Loucy (cell line): ENCODE results near the gene AUP1.

ENCODE experiments used
- CTCF ChIP-seq: fragments of 200-600 bp; sonication (generic); conservative IDR thresholded peaks from 2 replicates; pipeline ENCODE4 v1.5.1; 2014; ENCODE audit warnings: mild to moderate bottlenecking, antibody characterized with exemption, low read length
- EZH2phosphoT487 ChIP-seq: fragments of 200-600 bp; IDR thresholded peaks from 2 replicates; pipeline ENCODE4 v1.6.1; 2018; ENCODE audit warnings: antibody characterized with exemption, mild to moderate bottlenecking, moderate library complexity, borderline replicate concordance

DNA sequence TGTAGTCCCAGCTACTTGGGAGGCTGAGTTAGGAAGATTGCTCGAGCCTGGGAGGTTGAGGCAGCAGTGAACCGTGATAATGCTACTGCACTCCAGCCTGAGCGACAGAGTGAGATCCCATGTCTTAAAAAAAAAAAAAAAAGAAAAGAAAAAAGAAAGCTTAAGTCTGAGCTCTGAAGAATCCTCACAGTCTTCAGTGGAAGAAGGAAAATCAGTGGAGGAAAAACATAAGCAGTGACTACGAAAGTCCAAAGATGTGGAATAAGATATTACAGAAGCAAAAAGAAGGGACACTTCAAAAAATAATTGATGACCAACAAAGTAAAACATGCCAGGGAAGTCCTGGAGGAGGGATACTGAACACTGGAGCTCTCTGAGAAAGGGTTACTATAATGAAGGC lies 19.2 kb downstream of the AUP1 start:
- TF ChIP-seq CTCF, result no peak
- no peak for TF ChIP-seq EZH2phosphoT487
